Neural cell (in vitro differentiated cells): ENCODE data around the gene CST8.

ENCODE experiments used
- MXI1 ChIP-seq: fragments of 450-650 bp; conservative IDR thresholded peaks from 2 replicates; pipeline ENCODE4 v1.6.1; 2014; ENCODE audit warnings: antibody characterized with exemption, mild to moderate bottlenecking; ENCODE audit not compliant: poor library complexity, severe bottlenecking
- POLR2AphosphoS5 ChIP-seq: IDR thresholded peaks from 2 replicates; pipeline ENCODE4 v1.6.1; 2012
- TF ChIP-seq, protein P1 (sequence below): fragments of 450-650 bp; IDR thresholded peaks from 2 replicates; pipeline ENCODE4 v1.5.1; 2014; ENCODE audit warnings: antibody characterized with exemption, mild to moderate bottlenecking, moderate library complexity; ENCODE audit not compliant: poor library complexity, severe bottlenecking

DNA sequence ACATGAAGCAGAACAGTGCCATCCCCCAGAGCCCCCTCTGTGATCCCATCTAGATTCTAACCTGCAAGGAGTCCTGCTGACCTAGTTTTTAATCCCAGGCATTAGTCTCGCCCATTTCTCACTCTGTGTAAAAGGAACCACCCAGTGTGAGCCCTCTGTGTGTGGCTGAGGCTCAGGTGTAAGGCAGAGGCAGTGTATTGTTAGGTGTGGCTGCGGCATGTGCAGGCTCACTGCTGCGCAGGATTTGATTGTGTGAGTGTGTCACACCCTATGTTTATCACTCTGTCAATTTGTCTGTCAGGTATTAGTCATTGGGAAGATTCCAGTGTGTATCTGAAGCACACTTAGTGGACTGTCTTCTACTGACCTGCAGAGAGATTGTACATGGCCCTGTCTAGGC lies 13.7 kb upstream of the CST8 start:
- TF ChIP-seq POLR2AphosphoS5 (no peak), MXI1 (no peak)
- TF ChIP-seq, protein P1, sequence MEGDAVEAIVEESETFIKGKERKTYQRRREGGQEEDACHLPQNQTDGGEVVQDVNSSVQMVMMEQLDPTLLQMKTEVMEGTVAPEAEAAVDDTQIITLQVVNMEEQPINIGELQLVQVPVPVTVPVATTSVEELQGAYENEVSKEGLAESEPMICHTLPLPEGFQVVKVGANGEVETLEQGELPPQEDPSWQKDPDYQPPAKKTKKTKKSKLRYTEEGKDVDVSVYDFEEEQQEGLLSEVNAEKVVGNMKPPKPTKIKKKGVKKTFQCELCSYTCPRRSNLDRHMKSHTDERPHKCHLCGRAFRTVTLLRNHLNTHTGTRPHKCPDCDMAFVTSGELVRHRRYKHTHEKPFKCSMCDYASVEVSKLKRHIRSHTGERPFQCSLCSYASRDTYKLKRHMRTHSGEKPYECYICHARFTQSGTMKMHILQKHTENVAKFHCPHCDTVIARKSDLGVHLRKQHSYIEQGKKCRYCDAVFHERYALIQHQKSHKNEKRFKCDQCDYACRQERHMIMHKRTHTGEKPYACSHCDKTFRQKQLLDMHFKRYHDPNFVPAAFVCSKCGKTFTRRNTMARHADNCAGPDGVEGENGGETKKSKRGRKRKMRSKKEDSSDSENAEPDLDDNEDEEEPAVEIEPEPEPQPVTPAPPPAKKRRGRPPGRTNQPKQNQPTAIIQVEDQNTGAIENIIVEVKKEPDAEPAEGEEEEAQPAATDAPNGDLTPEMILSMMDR = no peak
